Measurements from ENCODE around the gene RASSF8. TPM values are rescaled to one million over a fixed set of nuclear protein-coding genes. Genes with fewer than 3 reads are reported as not detected.

RASSF8 gene
- total RNA-seq, 1 experiment from 2014 or later: 22.4 TPM

DNA sequence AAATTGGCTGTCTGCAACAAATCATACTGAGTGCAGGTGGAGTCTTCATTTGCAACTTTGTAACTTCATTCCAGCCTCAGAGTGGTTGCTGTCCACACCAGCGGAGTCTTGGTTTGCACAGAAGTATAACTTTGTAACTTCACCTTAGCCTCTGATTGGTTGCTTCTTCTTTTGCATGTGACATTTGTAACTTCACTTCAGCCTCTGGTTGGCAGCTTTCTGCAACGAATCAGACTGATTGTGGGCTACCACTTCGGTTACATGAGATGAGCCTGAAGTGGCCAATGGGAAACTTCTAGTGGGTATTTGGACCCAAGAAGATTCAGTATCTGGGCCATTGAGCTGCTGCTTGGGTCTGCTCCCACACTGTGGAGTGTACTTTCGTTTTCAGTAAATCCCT is 17.8 kb downstream of the RASSF8 start:
- no peaks in the 10 kb centered on the region for H3K4me1 ChIP-seq
- no peaks in the 10 kb centered on the region for H3K27me3 ChIP-seq
- H3K4me3 ChIP-seq: no peak overlapping the region
- H3K36me3 ChIP-seq: no peaks in the 10 kb centered on the region
- no peak overlapping the region for H3K27ac ChIP-seq
- DNase-seq: no peak
- no peaks in the 10 kb centered on the region for H3K9me3 ChIP-seq (replicated peaks)

DNA sequence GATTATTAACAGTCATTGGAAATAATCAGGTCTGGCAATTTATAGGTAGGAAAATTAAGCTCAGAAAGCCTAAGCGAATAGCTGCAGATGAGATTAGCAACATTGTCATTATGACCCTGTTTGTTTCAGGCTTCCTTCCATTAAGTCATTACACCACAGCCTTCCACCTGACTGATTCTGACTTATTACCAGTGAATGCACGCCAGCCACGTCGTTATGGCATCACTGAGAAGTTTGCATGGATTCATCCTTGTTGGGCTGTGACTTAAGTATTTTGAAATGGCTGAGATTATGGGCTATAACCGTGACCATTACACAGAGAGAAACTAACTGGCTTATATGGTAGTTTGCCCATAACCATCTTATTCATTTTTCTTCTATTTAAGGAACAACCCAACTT is 18.6 kb downstream of the RASSF8 start:
- no peak for DNase-seq
- Histone ChIP-seq H3K4me1 (no peaks in the 10 kb centered on the region), H3K9me3 (replicated peaks) (no peaks in the 10 kb centered on the region), H3K4me3 (no peak overlapping the region), H3K36me3 (no peaks in the 10 kb centered on the region), H3K27me3 (no peaks in the 10 kb centered on the region), H3K27ac (no peak overlapping the region)

- DNase-seq: no peak
- no peak overlapping the region for H3K4me3 ChIP-seq
- no peaks in the 10 kb centered on the region for H3K36me3 ChIP-seq
- no peaks in the 10 kb centered on the region for H3K4me1 ChIP-seq
- no peak overlapping the region for H3K27ac ChIP-seq
- no peaks in the 10 kb centered on the region for H3K9me3 ChIP-seq (replicated peaks)
- H3K27me3 ChIP-seq: no peaks in the 10 kb centered on the region
Measured at GRCh38 chr12:25979059-25979458, 20.6 kb downstream of the RASSF8 start.

DNA sequence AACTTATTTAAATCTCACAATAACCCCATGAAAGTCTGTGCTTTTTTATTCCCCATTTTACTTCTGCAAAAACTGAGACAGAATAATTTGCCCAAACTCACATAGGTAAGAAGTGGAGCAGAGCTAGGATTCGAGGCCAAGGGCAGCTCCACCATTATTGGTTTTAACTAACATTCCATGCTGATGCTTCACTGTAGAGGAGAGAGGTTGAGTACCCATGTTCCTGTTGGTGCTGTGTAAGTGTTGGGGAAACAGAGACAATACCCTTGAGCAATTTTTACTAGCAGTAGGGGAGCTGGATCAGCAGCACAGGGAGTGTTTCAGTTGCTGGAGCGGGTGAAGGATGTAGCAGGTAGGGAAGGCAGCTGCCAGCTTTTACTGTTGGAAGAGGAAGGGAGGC is 21.1 kb downstream of the RASSF8 start:
- no peaks in the 10 kb centered on the region for H3K27me3 ChIP-seq
- H3K4me3 ChIP-seq: no peak overlapping the region
- H3K27ac ChIP-seq: no peak overlapping the region
- H3K36me3 ChIP-seq: no peaks in the 10 kb centered on the region
- H3K9me3 ChIP-seq (replicated peaks): no peaks in the 10 kb centered on the region
- H3K4me1 ChIP-seq: no peaks in the 10 kb centered on the region
- no peak for DNase-seq

- no peaks in the 10 kb centered on the region for H3K9me3 ChIP-seq (replicated peaks)
- no peaks in the 10 kb centered on the region for H3K27me3 ChIP-seq
- H3K36me3 ChIP-seq: no peaks in the 10 kb centered on the region
- H3K4me1 ChIP-seq: no peaks in the 10 kb centered on the region
- DNase-seq: no peak
- H3K27ac ChIP-seq: no peak overlapping the region
- no peak overlapping the region for H3K4me3 ChIP-seq
Measured at GRCh38 chr12:25980035-25980434, 21.6 kb downstream of the RASSF8 start.

- H3K9me3 ChIP-seq (replicated peaks): no peaks in the 10 kb centered on the region
- no peaks in the 10 kb centered on the region for H3K27me3 ChIP-seq
- DNase-seq: no peak
- no peaks in the 10 kb centered on the region for H3K4me1 ChIP-seq
- no peak overlapping the region for H3K4me3 ChIP-seq
- H3K27ac ChIP-seq: no peak overlapping the region
- H3K36me3 ChIP-seq: no peaks in the 10 kb centered on the region
Measured at GRCh38 chr12:25981597-25981996, 23.1 kb downstream of the RASSF8 start.

DNA sequence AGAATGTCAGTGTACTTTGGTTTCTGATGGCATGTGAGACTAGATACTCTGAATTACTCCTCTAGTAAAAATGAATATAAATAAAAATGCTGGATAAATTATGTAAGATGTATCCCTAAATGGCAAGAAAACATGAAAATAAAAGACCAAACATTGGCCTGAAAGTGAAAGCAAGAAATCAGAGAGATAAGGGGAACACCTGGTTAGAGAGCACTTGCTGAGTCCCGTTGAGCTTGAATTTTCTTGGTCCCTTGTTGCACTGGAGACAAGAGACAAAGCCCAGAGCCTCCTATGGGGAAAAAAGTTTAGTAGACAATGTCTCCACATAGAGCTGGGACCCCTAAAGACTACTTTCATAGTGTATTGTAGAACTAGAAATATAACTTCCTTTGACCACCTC is 23.9 kb downstream of the RASSF8 start:
- Histone ChIP-seq H3K27ac (no peak overlapping the region), H3K36me3 (no peaks in the 10 kb centered on the region), H3K9me3 (replicated peaks) (no peaks in the 10 kb centered on the region), H3K4me1 (no peaks in the 10 kb centered on the region), H3K27me3 (no peaks in the 10 kb centered on the region), H3K4me3 (no peak overlapping the region)
- DNase-seq: no peak

DNA sequence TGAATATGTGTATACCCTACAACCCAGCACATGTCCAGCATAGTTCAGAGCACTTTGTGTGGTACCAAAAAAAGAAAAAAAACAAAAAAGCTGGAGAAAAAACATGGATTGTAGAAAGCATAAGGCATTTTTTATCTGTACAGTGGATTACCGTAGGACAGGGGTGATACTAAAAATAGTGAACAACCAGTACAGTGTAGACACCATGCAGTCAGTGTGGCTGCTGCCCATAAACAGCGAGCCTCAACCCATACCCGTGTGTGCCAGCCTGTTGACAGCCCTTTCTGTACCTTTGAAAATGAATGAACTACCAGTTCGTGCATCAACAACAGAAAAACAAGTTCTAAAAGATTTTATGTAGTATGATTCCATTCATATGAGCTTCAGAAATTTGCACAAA is 25.1 kb downstream of the RASSF8 start:
- Histone ChIP-seq H3K4me1 (no peaks in the 10 kb centered on the region), H3K36me3 (no peaks in the 10 kb centered on the region), H3K27ac (no peak overlapping the region), H3K27me3 (no peaks in the 10 kb centered on the region), H3K9me3 (replicated peaks) (no peaks in the 10 kb centered on the region), H3K4me3 (no peak overlapping the region)
- no peak for DNase-seq

GRCh38 chr12:25984759-25985158 is 26.3 kb downstream of the RASSF8 start:
- H3K27me3 ChIP-seq: no peaks in the 10 kb centered on the region
- H3K27ac ChIP-seq: no peak overlapping the region
- DNase-seq: no peak
- no peaks in the 10 kb centered on the region for H3K4me1 ChIP-seq
- no peak overlapping the region for H3K4me3 ChIP-seq
- H3K36me3 ChIP-seq: no peaks in the 10 kb centered on the region
- no peaks in the 10 kb centered on the region for H3K9me3 ChIP-seq (replicated peaks)

- Histone ChIP-seq H3K27ac (no peak overlapping the region), H3K36me3 (no peaks in the 10 kb centered on the region), H3K4me3 (no peak overlapping the region), H3K27me3 (no peaks in the 10 kb centered on the region), H3K4me1 (no peaks in the 10 kb centered on the region), H3K9me3 (replicated peaks) (no peaks in the 10 kb centered on the region)
- no peak for DNase-seq
Measured at GRCh38 chr12:25985316-25986175, 27.1 kb downstream of the RASSF8 start.

- DNase-seq: no peak
Measured at GRCh38 chr12:25986180-25986579, 27.7 kb downstream of the RASSF8 start.

GRCh38 chr12:25988505-25988904 is 30.0 kb downstream of the RASSF8 start:
- Histone ChIP-seq H3K9me3 (replicated peaks) (no peaks in the 10 kb centered on the region), H3K4me1 (no peaks in the 10 kb centered on the region), H3K27ac (no peak overlapping the region), H3K4me3 (no peak overlapping the region), H3K27me3 (no peaks in the 10 kb centered on the region), H3K36me3 (no peaks in the 10 kb centered on the region)
- DNase-seq: no peak

More at GRCh38 chr12:25986180-25986579, 27.7 kb downstream of the RASSF8 start:
- Histone ChIP-seq H3K4me1 (no peaks in the 10 kb centered on the region), H3K9me3 (replicated peaks) (no peaks in the 10 kb centered on the region), H3K4me3 (no peak overlapping the region), H3K27ac (no peak overlapping the region), H3K27me3 (no peaks in the 10 kb centered on the region), H3K36me3 (no peaks in the 10 kb centered on the region)

- Histone ChIP-seq H3K36me3 (no peaks in the 10 kb centered on the region), H3K4me3 (no peak overlapping the region), H3K9me3 (replicated peaks) (no peaks in the 10 kb centered on the region), H3K27me3 (no peaks in the 10 kb centered on the region), H3K27ac (no peak overlapping the region), H3K4me1 (no peaks in the 10 kb centered on the region)
- DNase-seq: no peak
Measured at GRCh38 chr12:25990495-25990894, 32.0 kb downstream of the RASSF8 start.

- Histone ChIP-seq H3K27me3 (no peaks in the 10 kb centered on the region), H3K9me3 (replicated peaks) (no peaks in the 10 kb centered on the region), H3K4me1 (peaks cover 8% of the 10 kb centered on the region), H3K36me3 (no peaks in the 10 kb centered on the region), H3K4me3 (no peak overlapping the region), H3K27ac (no peak overlapping the region)
- DNase-seq: no peak
Measured at GRCh38 chr12:25992026-25992782, 33.7 kb downstream of the RASSF8 start.

DNA sequence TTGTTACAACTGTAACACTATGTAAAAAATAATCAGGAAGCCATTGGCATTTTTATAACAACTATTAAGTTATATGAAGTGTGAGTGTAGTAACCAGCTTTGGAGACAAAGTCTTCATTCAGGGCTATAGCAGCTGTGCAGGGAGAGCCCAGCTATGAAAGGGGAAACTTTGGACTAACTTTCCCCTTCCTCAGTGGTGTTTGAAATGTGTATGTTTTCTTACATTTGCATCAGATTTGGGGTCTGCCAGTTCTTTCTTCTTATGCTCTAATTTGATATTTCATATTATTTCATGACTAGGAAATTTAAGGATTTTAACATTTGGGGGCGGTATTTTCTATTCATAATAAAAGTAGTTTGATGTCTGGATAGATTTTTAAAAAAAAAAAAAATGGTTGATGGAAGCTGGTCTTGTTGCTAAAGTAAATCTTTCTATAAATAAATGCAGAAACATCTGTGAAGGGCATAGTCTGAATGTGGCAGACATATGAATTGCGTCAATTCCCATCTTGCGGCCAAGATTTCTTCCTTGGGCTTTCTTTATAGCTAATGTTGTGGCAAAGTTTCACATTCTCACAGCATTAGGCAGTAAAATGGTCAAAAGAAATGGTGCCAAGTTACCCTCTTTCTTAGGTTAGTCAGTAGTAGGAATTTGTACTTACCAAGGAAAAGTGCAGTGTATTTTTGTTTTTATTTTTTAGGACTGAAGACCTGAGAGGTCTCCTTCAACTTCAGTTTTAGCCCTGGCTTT is 35.6 kb downstream of the RASSF8 start:
- no peak overlapping the region for H3K4me3 ChIP-seq
- peaks cover 17% of the 10 kb centered on the region for H3K4me1 ChIP-seq
- H3K36me3 ChIP-seq: no peaks in the 10 kb centered on the region
- no peak for DNase-seq
- H3K9me3 ChIP-seq (replicated peaks): no peaks in the 10 kb centered on the region
- no peaks in the 10 kb centered on the region for H3K27me3 ChIP-seq
- no peak overlapping the region for H3K27ac ChIP-seq

Data from SJCRH30 (cell line).